ENCODE data around the gene SLC19A1.

The SLC19A1 gene

DNA sequence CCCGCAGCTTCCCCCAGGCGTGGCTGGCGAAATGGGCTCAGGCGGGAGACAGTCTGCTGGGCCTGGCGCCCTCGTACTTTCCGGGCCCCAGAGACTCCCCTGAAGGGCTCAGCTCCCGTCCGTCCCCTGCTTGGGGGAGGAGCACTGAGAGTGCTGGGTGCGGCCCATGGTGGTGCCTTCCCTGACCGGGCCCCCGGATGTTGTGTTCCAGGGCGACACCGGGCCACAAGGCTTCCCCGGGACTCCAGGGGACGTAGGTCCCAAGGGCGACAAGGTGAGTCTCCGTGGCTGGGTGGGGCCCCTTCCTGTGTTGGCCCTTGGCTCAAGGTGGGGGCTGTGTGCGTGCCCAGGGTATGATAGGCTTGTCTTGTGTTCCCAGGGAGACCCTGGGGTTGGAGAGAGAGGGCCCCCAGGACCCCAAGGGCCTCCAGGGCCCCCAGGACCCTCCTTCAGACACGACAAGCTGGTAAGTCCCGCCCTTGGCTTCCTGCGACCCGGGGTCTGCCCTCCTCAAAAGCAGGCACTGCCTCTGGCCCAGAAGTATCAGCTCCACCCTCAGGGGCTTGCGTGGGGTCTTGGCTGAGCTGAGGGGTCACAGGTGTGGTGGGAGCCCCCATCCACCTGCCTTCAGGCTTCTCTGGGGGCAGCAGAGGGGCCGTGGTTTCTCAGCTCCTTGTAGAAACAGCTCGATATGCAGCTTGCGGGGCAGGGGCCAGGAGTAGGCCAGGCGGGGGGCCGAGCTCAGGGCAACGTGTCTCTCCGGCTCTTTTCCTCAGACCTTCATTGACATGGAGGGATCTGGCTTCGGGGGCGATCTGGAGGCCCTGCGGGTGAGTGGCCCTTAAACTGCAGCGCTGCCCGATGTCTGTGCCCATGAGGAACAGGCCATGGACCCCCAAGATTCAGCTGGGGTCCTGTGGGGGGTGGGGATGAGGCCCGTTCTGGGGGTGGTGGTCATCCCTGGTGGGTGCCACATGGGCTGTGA, 62.3 kb downstream of the SLC19A1 start:
- Histone ChIP-seq H3K36me3 (peaks cover 77 to 92% (median 90%) of the 10 kb centered on the region in 3 donors), H3K27ac (peak overlapping the region in 1 of 2 donors; percentile 8), H3K4me3 (no peak overlapping the region), H3K27me3 (no peaks in the 10 kb centered on the region), H3K4me1 (peaks cover 0 to 7% (median 3%) of the 10 kb centered on the region in 4 donors), H3K9me3 (no peaks in the 10 kb centered on the region)
- TF ChIP-seq, protein P1, sequence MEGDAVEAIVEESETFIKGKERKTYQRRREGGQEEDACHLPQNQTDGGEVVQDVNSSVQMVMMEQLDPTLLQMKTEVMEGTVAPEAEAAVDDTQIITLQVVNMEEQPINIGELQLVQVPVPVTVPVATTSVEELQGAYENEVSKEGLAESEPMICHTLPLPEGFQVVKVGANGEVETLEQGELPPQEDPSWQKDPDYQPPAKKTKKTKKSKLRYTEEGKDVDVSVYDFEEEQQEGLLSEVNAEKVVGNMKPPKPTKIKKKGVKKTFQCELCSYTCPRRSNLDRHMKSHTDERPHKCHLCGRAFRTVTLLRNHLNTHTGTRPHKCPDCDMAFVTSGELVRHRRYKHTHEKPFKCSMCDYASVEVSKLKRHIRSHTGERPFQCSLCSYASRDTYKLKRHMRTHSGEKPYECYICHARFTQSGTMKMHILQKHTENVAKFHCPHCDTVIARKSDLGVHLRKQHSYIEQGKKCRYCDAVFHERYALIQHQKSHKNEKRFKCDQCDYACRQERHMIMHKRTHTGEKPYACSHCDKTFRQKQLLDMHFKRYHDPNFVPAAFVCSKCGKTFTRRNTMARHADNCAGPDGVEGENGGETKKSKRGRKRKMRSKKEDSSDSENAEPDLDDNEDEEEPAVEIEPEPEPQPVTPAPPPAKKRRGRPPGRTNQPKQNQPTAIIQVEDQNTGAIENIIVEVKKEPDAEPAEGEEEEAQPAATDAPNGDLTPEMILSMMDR (IDR thresholded peaks at IDR 0.05): no peak
- DNase-seq: no peak
- intact Hi-C loops (cut with DNase I; ENCODE audit: low total_unique reads): no loop called here

DNA sequence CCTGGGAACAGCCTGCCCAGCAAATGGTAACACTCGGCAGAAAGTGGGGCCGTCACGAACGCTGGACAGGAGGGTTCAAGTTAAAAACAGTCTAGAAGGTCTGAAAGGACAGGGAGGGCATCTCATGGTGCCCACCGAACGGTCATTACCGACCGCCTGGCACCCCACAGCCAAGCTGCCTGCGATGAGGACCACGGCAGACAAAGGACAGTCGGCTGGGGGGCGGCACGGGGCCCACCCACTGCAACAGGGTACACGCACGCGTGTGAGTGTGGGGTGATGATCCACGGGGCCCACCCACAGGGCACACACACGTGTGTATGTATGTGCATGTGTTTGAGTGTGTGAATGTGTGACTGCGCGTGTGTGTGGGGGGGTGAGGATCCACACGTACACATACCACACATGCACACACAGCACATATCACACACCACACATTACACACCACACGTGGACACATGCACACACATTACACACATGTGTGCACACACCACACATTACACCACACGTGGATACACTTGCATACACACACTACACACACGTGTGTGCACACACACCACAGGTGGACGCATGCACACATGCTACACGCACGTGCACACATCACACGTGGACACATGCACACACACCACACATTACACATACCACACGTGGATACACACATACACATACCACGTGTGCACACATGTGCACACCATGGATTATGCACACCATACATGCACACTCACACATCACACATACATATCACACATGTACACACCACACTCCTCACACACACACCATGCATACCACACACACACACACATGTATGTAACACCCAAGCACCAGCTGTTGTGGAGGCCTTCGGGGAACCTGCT, 63.2 kb downstream of the SLC19A1 start:
- Histone ChIP-seq H3K27ac (peak overlapping the region in 1 of 2 donors; percentile 19), H3K27me3 (no peaks in the 10 kb centered on the region), H3K9me3 (no peaks in the 10 kb centered on the region), H3K4me1 (peaks cover 0 to 7% (median 3%) of the 10 kb centered on the region in 4 donors), H3K36me3 (peaks cover 77 to 92% (median 91%) of the 10 kb centered on the region in 3 donors), H3K4me3 (no peak overlapping the region)
- no peak for DNase-seq
- TF ChIP-seq, protein P1 (IDR thresholded peaks at IDR 0.05): no peak
- intact Hi-C loops (cut with DNase I; ENCODE audit: low total_unique reads): no loop called here

DNA sequence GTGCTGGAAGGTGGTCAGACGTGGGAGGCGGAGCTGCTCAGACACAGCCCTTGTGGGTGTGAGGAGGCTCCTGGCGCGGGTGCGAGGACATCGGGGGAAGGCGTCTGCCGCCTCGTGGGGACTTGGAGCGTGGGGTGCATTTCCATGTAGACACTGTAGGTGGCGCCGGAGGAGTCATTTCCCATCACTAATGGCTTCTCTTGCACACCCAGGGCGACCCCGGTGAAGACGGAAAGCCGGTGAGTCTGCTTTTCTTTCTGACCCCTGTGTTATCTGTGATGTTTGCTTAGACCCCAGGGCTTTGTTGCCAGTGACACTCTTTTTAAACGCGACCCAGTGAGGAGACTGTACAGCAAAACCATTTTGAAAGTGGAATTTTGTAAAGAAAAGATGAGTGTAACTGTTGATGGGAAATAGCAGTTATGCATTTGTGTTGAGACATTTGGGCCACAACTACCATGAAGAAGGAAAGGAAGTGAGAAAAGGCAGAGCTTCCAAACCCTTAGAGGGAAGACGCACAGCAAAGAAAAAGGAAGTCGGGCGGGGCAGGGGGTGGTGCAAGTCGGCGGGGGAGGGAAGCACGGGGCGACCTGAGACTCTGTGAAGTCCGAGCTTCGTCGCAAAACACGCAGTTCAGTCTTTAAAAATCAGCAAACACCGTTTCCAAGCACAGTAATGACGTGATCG, 64.0 kb downstream of the SLC19A1 start:
- H3K9me3 ChIP-seq: no peaks in the 10 kb centered on the region
- H3K27me3 ChIP-seq: no peaks in the 10 kb centered on the region
- peaks cover 74 to 87% (median 85%) of the 10 kb centered on the region in 3 donors for H3K36me3 ChIP-seq
- peaks cover 0 to 9% (median 3%) of the 10 kb centered on the region in 4 donors for H3K4me1 ChIP-seq
- TF ChIP-seq, protein P1 (IDR thresholded peaks at IDR 0.05): peak; percentile 69 to 82
- DNase-seq: peak in 1 of 2 donors; percentile 51
- H3K4me3 ChIP-seq: no peak overlapping the region
- intact Hi-C loops (cut with DNase I; ENCODE audit: low total_unique reads): no loop called here
- H3K27ac ChIP-seq: peak overlapping the region; percentile 24 to 34

DNA sequence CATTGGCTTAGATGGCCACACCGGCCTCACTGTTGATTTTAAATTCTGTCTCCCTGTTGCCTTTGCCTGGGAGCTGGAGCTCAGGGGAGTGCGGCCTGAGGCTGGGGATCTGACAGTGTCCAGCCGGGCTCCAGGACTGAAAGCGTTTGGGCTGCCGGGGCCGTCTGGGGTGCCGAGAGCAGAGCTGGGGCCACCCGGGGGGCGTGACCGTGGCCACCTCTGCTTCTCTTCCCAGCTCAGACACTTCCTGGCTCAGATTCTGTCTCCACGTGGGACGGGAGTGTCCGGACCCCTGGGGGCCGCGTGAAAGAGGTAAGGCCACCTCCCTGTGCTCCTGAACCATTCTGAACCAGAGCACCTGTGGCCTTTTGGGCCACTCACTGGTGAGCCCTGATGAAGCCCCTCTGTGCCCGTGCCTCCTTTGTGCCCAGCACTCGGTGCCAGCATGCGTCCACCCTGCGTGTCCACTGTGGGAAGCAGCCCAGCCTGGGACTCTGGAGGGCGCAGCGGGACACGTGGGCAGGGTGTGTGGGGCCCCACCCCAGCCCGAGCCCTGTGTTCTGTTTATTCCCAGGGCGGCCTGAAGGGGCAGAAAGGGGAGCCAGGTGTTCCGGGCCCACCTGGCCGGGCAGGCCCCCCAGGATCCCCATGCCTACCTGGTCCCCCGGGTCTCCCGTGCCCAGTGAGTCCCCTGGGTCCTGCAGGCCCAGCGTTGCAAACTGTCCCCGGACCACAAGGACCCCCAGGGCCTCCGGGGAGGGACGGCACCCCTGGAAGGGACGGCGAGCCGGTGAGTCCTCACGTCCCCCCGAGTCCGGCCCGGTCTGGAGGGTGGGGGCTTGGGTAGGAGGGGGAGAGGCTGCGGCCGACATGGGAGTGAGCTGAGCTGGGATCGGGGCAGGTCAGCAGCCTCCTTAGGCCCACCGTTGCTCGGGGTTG, 64.8 kb downstream of the SLC19A1 start:
- intact Hi-C loops (cut with DNase I; ENCODE audit: low total_unique reads): no loop called here
- DNase-seq: no peak
- H3K4me3 ChIP-seq: no peak overlapping the region

More for the DNA sequence above, 64.8 kb downstream of the SLC19A1 start:
- Histone ChIP-seq H3K27me3 (no peaks in the 10 kb centered on the region), H3K4me1 (peaks cover 0 to 17% (median 10%) of the 10 kb centered on the region in 4 donors), H3K9me3 (no peaks in the 10 kb centered on the region), H3K36me3 (peaks cover 66 to 79% (median 76%) of the 10 kb centered on the region in 3 donors), H3K27ac (peak overlapping the region; percentile 24 to 34)
- TF ChIP-seq, protein P1 (IDR thresholded peaks at IDR 0.05): no peak

Data from tibial artery (tissue), 4 donors.